GM21423 (cell line): ENCODE results near the gene SLC17A9.

ENCODE experiments used
- ATAC-seq: cut with Tn5 transposase; IDR thresholded peaks from one replicate; pipeline ENCODE4 v1.9.1; 2021; ENCODE audit warnings: mild to moderate bottlenecking, moderate library complexity; ENCODE audit not compliant: unreplicated experiment

The SLC17A9 gene

GRCh38 chr20:62952373-62952967, at the start of gene SLC17A9:
Gene SLC17A9, plus strand, starts transcription at chr20:62952709. Its CDS starts 122 bp downstream, at chr20:62952831.
- peak; percentile 48 for ATAC-seq

DNA sequence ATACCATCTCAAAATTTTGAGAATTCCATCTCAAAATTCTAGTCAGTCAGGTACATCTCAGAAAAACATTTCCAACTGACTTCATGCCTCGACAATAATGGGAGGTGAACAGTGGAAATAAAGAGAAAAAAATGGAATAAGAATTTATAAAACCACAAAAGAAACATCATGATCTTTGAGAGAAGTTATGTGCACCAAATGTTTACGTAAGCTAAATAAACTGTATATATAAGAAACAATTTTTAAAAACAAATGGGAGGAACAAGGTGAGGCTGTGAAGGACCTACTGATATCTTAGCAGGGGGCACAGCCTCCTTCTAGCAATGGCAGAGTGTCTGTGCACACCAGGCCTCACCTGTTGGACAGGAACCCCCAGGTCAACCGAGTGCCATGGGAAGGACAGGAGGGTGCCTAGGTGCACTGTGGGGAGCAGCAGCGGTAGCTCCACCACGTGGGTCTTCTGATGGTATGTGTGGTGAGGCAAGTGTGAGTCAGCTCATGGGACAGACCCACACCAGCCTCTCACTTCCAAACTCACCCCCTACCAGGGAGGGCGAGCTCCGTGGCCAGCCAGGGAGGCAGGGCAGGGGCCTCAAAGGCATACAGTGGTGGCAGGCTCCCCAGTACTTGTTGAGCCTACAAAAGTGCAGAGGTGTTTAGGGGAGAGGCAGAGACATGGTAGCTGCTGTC, 49.4 kb upstream of the SLC17A9 start:
- no peak for ATAC-seq

DNA sequence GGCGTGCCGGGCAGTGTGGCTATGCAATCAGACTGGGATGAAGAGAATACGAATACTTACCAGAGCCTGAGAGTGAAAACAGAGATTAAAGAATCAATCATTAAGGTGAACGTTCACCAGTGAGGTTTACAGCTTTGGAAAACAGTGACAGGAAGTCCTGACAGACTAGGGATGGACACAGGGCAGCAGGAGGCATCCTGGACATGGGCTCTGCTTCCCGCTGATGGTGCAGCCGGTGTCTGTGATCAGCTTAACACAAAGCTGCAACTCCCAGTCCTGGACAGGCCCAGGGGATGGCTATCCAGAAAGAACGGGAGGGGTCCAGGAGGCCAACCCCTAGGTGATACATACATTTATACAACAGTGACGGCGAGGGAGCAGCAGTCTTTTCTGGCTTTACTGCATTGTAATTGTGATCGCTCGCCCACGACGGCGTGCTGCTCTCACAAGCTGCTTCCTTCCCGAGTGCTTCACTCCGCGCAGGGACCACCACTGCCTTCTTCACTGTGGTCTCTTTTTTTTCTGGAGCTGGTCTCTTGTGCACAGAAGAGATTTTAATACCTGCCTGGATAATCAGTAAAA, 46.9 kb upstream of the SLC17A9 start:
- no peak for ATAC-seq

- no peak for ATAC-seq
These were observed 46.3 kb upstream of the SLC17A9 start for GRCh38 chr20:62906209-62906608.

DNA sequence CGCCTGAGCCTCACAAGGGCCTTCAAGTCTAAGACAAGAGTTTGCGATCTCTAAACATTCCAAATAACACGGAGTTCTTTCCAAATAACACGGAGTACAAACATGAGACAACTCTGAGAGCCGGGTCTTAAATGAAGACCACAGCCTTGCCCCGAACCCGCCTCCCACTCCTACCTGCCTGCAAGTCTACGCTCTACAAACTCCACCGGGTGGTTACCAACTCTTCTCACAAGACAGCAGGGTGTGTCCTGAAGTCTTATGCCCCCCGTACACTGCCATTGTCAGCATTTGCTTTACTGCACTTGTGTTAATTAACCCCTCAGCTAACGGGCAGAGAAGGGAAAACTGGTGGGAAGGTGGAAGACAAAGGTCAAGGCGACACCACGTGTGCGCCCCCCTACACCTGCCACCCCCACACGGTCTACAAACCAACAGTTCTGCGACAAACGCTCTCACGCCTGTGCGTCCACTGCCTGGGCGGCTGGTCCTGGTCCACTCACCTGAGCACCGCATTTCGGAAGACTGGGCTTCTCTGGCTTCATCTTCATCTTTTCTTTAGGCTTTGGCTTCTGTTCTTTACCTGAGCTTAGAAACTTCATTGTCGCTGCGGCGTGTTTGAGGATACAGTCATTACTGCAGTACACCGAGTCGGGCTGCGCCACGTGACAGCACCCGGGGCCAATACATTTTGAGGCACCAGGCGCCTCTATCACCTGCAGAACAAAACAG, 45.7 kb upstream of the SLC17A9 start:
- ATAC-seq = no peak

GRCh38 chr20:62907384-62908317, 44.9 kb upstream of the SLC17A9 start:
- no peak for ATAC-seq

DNA sequence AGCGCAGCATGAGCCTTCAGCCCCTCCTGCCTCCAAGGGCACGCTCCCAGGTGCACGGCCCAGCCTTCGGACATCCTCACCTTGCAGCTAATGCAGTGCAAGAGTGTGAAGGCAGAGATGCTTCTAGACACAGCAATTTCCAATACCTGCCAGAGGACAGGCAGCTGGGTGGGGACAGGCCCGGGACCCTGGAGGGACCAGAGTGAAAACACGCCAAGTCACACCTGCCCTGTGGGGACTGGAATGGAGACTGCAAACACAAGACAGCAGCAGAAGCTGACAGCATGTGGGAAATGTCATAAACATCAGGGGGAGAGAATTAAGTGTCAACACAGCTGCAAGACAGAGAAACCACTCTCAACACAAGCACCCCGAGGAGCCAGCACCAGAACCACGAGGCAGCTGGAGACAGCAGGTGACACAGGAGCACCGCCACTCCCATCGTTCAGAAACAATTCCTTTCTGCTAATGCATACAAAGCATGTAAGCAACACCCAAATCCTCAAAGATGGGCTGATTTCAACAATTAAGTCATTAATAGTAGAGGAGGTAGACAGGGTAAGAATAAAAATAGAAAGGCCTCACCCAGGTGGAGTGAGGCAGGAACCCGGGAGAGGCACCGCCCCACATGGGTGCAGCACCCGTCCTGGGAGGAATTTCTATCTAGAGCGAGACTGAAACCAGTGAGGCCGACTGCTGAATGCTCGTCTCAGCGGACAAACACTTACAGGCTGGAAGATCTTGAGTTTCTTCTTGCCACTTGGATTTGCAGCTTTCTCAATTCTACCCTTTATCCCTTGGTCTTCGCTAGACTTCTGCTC, 43.3 kb upstream of the SLC17A9 start:
- no peak for ATAC-seq

DNA sequence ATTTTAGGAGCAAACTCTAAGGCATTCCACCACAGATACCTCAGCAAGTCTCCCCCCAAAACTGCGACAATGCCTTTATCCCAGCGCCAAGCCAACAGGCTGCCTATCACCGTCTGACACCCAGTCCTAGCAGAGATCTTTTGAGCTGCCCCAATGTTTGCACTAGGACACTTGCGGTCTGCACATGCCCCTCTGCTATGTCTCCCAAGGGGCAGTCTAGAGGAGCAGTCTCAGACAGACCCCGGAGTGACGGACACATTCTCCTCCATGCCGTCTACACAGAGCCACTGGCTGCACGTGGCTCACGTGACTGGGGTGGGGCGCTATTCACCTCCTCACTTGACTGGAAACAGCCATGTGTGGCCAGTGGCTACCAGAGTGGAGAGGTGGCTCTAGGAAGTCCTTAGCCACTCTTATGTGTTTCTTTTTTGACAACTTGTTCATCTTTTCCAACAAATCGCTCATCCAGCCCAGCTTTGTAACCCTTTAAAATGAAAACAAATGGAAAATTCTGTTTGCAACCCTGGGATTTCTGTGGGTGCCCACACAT, 42.2 kb upstream of the SLC17A9 start:
- no peak for ATAC-seq

- no peak for ATAC-seq
These were observed 41.6 kb upstream of the SLC17A9 start for GRCh38 chr20:62910777-62911497.

DNA sequence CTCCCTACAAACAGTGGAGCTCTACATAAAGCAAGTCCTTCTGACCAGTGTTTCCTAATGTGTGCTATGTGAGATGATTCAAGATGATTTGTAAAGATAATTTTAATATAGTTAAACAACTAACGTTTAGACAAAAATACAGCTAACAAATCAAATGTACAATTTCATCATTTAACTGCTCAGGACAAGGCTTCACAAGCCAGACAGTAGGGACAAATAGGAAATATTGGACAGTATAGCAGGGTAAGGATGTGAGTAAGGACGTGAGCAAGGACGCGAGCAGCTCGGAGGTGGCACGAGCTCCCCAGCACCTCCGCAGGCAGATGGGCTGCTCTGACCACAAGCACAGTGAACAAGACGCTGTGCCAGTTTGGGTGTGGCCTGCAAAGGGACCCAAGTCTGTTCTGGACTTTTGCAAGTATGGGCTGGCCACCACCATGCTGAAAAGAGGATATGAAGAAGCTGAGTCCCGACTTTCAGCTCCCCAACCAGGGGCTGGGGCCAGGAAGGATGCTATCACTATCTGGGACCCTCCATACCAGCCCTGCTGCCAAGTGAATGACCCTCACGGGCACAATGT, 40.7 kb upstream of the SLC17A9 start:
- ATAC-seq = no peak

DNA sequence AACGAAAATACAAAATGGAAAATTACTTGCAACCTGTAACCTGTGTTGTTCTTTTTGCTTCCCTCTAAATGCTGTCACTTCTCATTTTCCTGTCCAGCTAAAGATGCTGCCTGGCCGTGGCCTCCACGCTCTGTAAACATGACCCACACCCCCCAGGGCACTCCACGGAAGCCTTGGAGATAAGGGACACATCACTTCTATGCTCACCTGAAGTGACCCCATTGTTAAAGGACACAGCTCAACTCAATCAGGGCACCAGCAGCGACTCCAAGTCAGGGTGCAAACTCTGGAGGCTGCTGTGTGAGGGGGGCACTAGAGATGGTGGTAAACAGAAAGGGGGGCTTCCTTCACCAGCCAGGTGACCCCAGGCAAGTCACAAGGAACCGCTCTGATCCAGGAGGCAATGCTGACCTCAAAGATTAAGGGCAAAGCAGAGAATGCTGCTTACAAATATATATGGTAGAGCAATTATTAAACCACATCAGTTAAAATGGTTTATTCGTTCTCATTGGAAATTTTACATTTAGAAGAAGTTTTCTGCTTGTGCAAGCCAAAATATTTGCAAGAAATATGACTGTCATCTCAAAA, 39.4 kb upstream of the SLC17A9 start:
- no peak for ATAC-seq

GRCh38 chr20:62914436-62914835, 38.1 kb upstream of the SLC17A9 start:
- no peak for ATAC-seq

DNA sequence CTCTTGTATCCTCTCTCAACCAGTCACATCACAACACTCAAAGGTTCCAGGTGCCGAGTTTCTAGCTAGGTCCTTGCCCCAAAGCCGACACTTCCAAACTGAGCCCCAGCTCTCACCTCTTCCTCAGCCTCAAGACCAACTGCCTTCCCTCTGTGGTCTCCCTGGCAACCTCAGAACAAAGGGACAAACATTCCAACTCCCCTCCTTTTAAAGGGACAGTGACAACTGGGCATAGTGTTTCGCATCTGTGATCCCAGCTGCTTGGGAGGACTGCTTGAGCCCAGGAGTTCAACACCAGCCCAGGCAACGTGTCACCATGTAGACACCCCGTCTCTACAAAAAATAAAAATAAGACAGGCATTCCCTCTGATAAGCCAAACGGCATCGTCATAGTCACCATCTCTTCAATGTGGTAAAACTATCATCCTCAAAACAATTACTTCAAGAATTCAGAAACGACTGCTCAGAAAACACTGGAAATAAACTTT, 37.5 kb upstream of the SLC17A9 start:
- no peak for ATAC-seq

- no peak for ATAC-seq
These were observed 35.6 kb upstream of the SLC17A9 start for GRCh38 chr20:62916703-62917476.

- ATAC-seq = no peak
These were observed 34.8 kb upstream of the SLC17A9 start for GRCh38 chr20:62917720-62918119.

- no peak for ATAC-seq
These were observed 34.4 kb upstream of the SLC17A9 start for GRCh38 chr20:62918147-62918546.

GRCh38 chr20:62918831-62919230, 33.7 kb upstream of the SLC17A9 start:
- no peak for ATAC-seq
